GM12878 (cell line): ENCODE measurements around the gene HHIP.

Source experiments
- EZH2 ChIP-seq: IDR thresholded peaks from 2 replicates; pipeline ENCODE4 v1.6.1; 2012; ENCODE audit warnings: low read depth, mild to moderate bottlenecking, control low read depth, inconsistent platforms, low read length, borderline replicate concordance; ENCODE audit not compliant: control insufficient read depth
- HDAC2 ChIP-seq: fragments of 200-600 bp; sonication (generic); IDR thresholded peaks from 2 replicates; pipeline ENCODE4 v1.6.1; 2017
- HDGF ChIP-seq: fragments of 450-650 bp; IDR thresholded peaks from 2 replicates; pipeline ENCODE4 v1.6.1; 2016; ENCODE audit warnings: antibody characterized with exemption
- NFIC ChIP-seq: IDR thresholded peaks from 2 replicates; pipeline ENCODE4 v1.6.1; 2012; ENCODE audit warnings: low read depth, mild to moderate bottlenecking, inconsistent platforms, low read length, moderate library complexity
- POLR2AphosphoS2 ChIP-seq: IDR thresholded peaks from 2 replicates; pipeline ENCODE4 v1.6.1; 2011; ENCODE audit warnings: low read depth, mild to moderate bottlenecking, low read length, improper control_type of control experiment, moderate library complexity
- SMC3 ChIP-seq: IDR thresholded peaks from 2 replicates; pipeline ENCODE4 v1.6.1; 2011; ENCODE audit warnings: low read length, improper control_type of control experiment, borderline replicate concordance
- TBL1XR1 ChIP-seq: IDR thresholded peaks from 2 replicates; pipeline ENCODE4 v1.6.1; 2012; ENCODE audit warnings: low read depth, low read length, improper control_type of control experiment
- YY1 ChIP-seq: IDR thresholded peaks from 2 replicates; pipeline ENCODE4 v1.6.1; 2011; ENCODE audit warnings: low read depth, mild to moderate bottlenecking, low read length
- TF ChIP-seq, protein P1 (sequence below), 3 experiments: IDR thresholded peaks in 2 of 3; conservative IDR thresholded peaks in 1 of 3; 2 replicates each; pipeline ENCODE4 v1.5.1; 2011; ENCODE audit warnings: low read depth in 3 of 3, low read length in 3 of 3, mild to moderate bottlenecking in 3 of 3, control low read depth in 2 of 3, moderate library complexity in 2 of 3, inconsistent platforms in 1 of 3, mixed read lengths in 1 of 3; ENCODE audit not compliant: control insufficient read depth in 2 of 3, insufficient read depth in 1 of 3; ENCODE audit errors: extremely low read depth in 1 of 3
- TF ChIP-seq, protein P2 (sequence below): IDR thresholded peaks from 2 replicates; pipeline ENCODE4 v1.6.1; 2012; ENCODE audit warnings: mild to moderate bottlenecking, low read depth, low read length
- TF ChIP-seq, protein P3 (sequence below): IDR thresholded peaks from 2 replicates; pipeline ENCODE4 v1.6.1; 2011; ENCODE audit warnings: low read depth, low read length, improper control_type of control experiment, borderline replicate concordance

DNA sequence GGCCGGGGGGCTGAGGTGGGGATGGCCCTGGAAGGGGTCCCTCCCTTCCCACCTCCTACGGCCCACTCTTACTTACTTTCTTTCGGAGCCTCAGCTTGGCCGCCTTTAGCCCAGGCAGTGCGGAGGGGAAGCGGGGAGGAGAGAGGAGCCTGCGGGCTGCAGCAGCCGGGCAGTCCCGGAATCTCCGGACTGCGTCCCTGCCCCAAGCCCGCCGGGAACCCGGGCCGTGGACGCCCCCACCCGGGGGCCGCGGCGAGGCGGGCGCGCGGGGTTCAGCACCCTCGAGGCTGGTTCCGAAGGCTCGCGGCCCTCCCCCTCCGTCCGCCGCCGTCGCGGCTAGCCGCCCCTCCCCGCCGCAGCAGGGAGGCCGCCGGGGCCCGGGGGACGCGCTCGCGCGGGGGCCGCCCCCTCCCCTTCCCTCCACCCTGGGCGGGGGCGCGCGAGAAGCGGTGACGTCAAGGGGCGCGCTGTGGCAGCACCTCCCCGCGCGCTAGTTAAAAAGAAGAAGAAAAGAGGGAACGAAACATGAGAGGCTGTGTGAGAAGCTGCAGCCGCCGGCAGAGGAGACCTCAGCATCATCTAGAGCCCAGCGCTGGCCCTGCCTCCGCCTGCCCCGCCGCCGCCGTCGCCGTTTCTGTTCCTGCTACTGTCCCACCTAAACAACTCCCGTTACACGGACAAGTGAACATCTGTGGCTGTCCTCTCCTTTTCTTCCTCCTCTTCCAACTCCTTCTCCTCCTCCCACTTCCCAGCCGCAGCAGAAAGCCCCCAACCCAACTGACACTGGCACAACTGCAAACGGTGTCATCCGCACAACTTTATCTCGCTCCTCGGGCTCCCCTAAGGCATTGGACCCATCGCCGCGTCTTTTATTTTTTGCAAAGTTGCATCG is at the start of gene HHIP:
- TF ChIP-seq EZH2 (no peak), YY1 (no peak), TBL1XR1 (no peak), HDAC2 (no peak), NFIC (no peak), HDGF (no peak), SMC3 (no peak), POLR2AphosphoS2 (no peak)
- TF ChIP-seq, protein P1, sequence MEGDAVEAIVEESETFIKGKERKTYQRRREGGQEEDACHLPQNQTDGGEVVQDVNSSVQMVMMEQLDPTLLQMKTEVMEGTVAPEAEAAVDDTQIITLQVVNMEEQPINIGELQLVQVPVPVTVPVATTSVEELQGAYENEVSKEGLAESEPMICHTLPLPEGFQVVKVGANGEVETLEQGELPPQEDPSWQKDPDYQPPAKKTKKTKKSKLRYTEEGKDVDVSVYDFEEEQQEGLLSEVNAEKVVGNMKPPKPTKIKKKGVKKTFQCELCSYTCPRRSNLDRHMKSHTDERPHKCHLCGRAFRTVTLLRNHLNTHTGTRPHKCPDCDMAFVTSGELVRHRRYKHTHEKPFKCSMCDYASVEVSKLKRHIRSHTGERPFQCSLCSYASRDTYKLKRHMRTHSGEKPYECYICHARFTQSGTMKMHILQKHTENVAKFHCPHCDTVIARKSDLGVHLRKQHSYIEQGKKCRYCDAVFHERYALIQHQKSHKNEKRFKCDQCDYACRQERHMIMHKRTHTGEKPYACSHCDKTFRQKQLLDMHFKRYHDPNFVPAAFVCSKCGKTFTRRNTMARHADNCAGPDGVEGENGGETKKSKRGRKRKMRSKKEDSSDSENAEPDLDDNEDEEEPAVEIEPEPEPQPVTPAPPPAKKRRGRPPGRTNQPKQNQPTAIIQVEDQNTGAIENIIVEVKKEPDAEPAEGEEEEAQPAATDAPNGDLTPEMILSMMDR (IDR thresholded peaks at IDR 0.05 in 2 of 3, conservative IDR thresholded peaks at IDR 0.05 in 1 of 3; ENCODE audit: control insufficient read depth in 2 of 3, extremely low read depth in 1 of 3, insufficient read depth in 1 of 3, low read depth in 3 of 3, low read length in 3 of 3) = no peak
- TF ChIP-seq, protein P2, sequence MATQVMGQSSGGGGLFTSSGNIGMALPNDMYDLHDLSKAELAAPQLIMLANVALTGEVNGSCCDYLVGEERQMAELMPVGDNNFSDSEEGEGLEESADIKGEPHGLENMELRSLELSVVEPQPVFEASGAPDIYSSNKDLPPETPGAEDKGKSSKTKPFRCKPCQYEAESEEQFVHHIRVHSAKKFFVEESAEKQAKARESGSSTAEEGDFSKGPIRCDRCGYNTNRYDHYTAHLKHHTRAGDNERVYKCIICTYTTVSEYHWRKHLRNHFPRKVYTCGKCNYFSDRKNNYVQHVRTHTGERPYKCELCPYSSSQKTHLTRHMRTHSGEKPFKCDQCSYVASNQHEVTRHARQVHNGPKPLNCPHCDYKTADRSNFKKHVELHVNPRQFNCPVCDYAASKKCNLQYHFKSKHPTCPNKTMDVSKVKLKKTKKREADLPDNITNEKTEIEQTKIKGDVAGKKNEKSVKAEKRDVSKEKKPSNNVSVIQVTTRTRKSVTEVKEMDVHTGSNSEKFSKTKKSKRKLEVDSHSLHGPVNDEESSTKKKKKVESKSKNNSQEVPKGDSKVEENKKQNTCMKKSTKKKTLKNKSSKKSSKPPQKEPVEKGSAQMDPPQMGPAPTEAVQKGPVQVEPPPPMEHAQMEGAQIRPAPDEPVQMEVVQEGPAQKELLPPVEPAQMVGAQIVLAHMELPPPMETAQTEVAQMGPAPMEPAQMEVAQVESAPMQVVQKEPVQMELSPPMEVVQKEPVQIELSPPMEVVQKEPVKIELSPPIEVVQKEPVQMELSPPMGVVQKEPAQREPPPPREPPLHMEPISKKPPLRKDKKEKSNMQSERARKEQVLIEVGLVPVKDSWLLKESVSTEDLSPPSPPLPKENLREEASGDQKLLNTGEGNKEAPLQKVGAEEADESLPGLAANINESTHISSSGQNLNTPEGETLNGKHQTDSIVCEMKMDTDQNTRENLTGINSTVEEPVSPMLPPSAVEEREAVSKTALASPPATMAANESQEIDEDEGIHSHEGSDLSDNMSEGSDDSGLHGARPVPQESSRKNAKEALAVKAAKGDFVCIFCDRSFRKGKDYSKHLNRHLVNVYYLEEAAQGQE = no peak
- TF ChIP-seq, protein P3, sequence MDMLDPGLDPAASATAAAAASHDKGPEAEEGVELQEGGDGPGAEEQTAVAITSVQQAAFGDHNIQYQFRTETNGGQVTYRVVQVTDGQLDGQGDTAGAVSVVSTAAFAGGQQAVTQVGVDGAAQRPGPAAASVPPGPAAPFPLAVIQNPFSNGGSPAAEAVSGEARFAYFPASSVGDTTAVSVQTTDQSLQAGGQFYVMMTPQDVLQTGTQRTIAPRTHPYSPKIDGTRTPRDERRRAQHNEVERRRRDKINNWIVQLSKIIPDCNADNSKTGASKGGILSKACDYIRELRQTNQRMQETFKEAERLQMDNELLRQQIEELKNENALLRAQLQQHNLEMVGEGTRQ = no peak
